GM23338 (cell line): ENCODE data around the gene AFF2. TPM values are rescaled to one million over a fixed set of nuclear protein-coding genes. Genes with fewer than 3 reads are reported as not detected.

ENCODE experiments used
- ATAC-seq: fragments of 200-7000 bp; cut with Tn5 transposase; 3 replicates; pipeline ENCODE4 v1.9.1; 2020
- DNase-seq: peaks from one replicate; pipeline ENCODE4 v3.0.0-alpha.2; 2015; ENCODE audit warnings: low spot score
- H2AFZ ChIP-seq: fragments of 200-600 bp; sonication (generic); 2 replicates; pipeline ENCODE4 v1.8.0; 2016; ENCODE audit warnings: antibody characterized with exemption, mild to moderate bottlenecking, moderate library complexity
- H3F3A ChIP-seq: fragments of 200-600 bp; sonication (generic); replicated peaks from 2 replicates; pipeline ENCODE4 v1.8.0; 2017; ENCODE audit warnings: antibody characterized with exemption, mixed run types, low read depth
- H3K27ac ChIP-seq: fragments of 200-600 bp; sonication (generic); 2 replicates; pipeline ENCODE4 v1.6.1; 2016; ENCODE audit warnings: low read depth
- H3K27me3 ChIP-seq: fragments of 200-600 bp; sonication (generic); 2 replicates; pipeline ENCODE4 v1.8.0; 2016; ENCODE audit warnings: mild to moderate bottlenecking, mixed run types, moderate library complexity; ENCODE audit not compliant: insufficient read depth
- H3K36me3 ChIP-seq: fragments of 200-600 bp; sonication (generic); 2 replicates; pipeline ENCODE4 v1.8.0; 2016; ENCODE audit warnings: mild to moderate bottlenecking; ENCODE audit not compliant: insufficient read depth
- H3K4me1 ChIP-seq: fragments of 200-600 bp; sonication (generic); 2 replicates; pipeline ENCODE4 v1.8.0; 2016; ENCODE audit warnings: mild to moderate bottlenecking, moderate library complexity; ENCODE audit not compliant: insufficient read depth
- H3K4me2 ChIP-seq: fragments of 200-600 bp; sonication (generic); 2 replicates; pipeline ENCODE4 v1.7.1; 2017; ENCODE audit warnings: mixed run types
- H3K4me3 ChIP-seq: fragments of 200-600 bp; sonication (generic); 2 replicates; pipeline ENCODE4 v1.6.1; 2016; ENCODE audit warnings: mixed run types
- H3K79me2 ChIP-seq: fragments of 200-600 bp; sonication (generic); replicated peaks from 2 replicates; pipeline ENCODE4 v1.8.0; 2017; ENCODE audit warnings: mild to moderate bottlenecking; ENCODE audit not compliant: insufficient read depth
- H3K9me2 ChIP-seq: fragments of 200-600 bp; sonication (generic); 2 replicates; pipeline ENCODE4 v1.8.0; 2017; ENCODE audit not compliant: insufficient read depth
- H4K20me1 ChIP-seq: fragments of 200-600 bp; sonication (generic); replicated peaks from 2 replicates; pipeline ENCODE4 v1.8.0; 2017; ENCODE audit warnings: mild to moderate bottlenecking; ENCODE audit not compliant: insufficient read depth
- H3K27ac Mint-ChIP-seq: 2 replicates; pipeline ENCODE4 v1.8.0; 2020; ENCODE audit warnings: inconsistent platforms, mild to moderate bottlenecking, moderate library complexity, mixed read lengths
- H3K27me3 Mint-ChIP-seq: 3 replicates; pipeline ENCODE4 v1.8.0; 2022; ENCODE audit warnings: low read depth, mild to moderate bottlenecking, moderate library complexity, mixed read lengths, inconsistent platforms; ENCODE audit not compliant: insufficient read depth, poor library complexity
- H3K36me3 Mint-ChIP-seq: 3 replicates; pipeline ENCODE4 v1.8.0; 2021; ENCODE audit warnings: low read depth, mild to moderate bottlenecking, inconsistent platforms, moderate library complexity, mixed read lengths
- H3K4me1 Mint-ChIP-seq: 3 replicates; pipeline ENCODE4 v1.8.0; 2020; ENCODE audit warnings: mild to moderate bottlenecking, inconsistent platforms, mixed read lengths
- H3K4me3 Mint-ChIP-seq: 3 replicates; pipeline ENCODE4 v1.8.0; 2021; ENCODE audit warnings: moderate library complexity, mild to moderate bottlenecking, inconsistent platforms, mixed read lengths
- H3K9me3 Mint-ChIP-seq: 3 replicates; pipeline ENCODE4 v1.8.0; 2020; ENCODE audit warnings: moderate library complexity, mild to moderate bottlenecking, inconsistent platforms, mixed read lengths
- CREB1 ChIP-seq: fragments of 250-450 bp; sonication (Bioruptor Pico); IDR thresholded peaks from 2 replicates; pipeline ENCODE4 v1.5.0; 2020; ENCODE audit warnings: low read depth, mild to moderate bottlenecking, moderate library complexity
- CTCF ChIP-seq, 2 experiments: fragments of 200-600 bp in 1 of 2; sonication (generic) in 1 of 2; conservative IDR thresholded peaks; 2 replicates each; pipeline versions ENCODE4 v1.5.1 to v1.6.1; 2016 to 2017; ENCODE audit warnings: antibody characterized with exemption in 2 of 2, low read depth in 2 of 2, mild to moderate bottlenecking in 2 of 2, moderate library complexity in 1 of 2
- ETS1 ChIP-seq: IDR thresholded peaks from 2 replicates; pipeline ENCODE4 v1.6.1; 2016; ENCODE audit warnings: antibody characterized with exemption
- EZH2 ChIP-seq: fragments of 200-600 bp; sonication (generic); IDR thresholded peaks from one replicate; pipeline ENCODE4 v1.8.0; 2017; ENCODE audit warnings: antibody characterized with exemption, mild to moderate bottlenecking, low read depth; ENCODE audit not compliant: unreplicated experiment
- EZH2phosphoT487 ChIP-seq: fragments of 200-600 bp; sonication (generic); IDR thresholded peaks from one replicate; pipeline ENCODE4 v1.8.1; 2018; ENCODE audit warnings: antibody characterized with exemption; ENCODE audit not compliant: unreplicated experiment
- JUNB ChIP-seq: IDR thresholded peaks from one replicate; pipeline ENCODE4 v1.6.1; 2016; ENCODE audit warnings: antibody characterized with exemption; ENCODE audit not compliant: unreplicated experiment
- NANOG ChIP-seq: IDR thresholded peaks from 2 replicates; pipeline ENCODE4 v1.6.1; 2016; ENCODE audit warnings: antibody characterized with exemption, borderline replicate concordance
- POLR2AphosphoS5 ChIP-seq: IDR thresholded peaks from 2 replicates; pipeline ENCODE4 v1.6.1; 2016; ENCODE audit warnings: antibody characterized with exemption, low read depth
- REST ChIP-seq: IDR thresholded peaks from one replicate; pipeline ENCODE4 v1.6.1; 2018; ENCODE audit warnings: antibody characterized with exemption; ENCODE audit not compliant: unreplicated experiment
- STAT1 ChIP-seq: IDR thresholded peaks from one replicate; pipeline ENCODE4 v1.6.1; 2016; ENCODE audit warnings: antibody characterized with exemption; ENCODE audit not compliant: unreplicated experiment
- ZNF114 ChIP-seq: fragments of 250-450 bp; sonication (Bioruptor Pico); IDR thresholded peaks from 2 replicates; pipeline ENCODE4 v1.5.0; 2020; ENCODE audit warnings: mild to moderate bottlenecking, moderate library complexity
- ZNF331 ChIP-seq: fragments of 250-450 bp; sonication (Bioruptor Pico); IDR thresholded peaks from 2 replicates; pipeline ENCODE4 v1.5.0; 2020; ENCODE audit warnings: low read depth, mild to moderate bottlenecking, moderate library complexity
- ZNF462 ChIP-seq: fragments of 250-450 bp; sonication (Bioruptor Pico); IDR thresholded peaks from 2 replicates; pipeline ENCODE4 v1.5.0; 2020; ENCODE audit warnings: mild to moderate bottlenecking, moderate library complexity
- polyA plus RNA-seq: library from polyadenylated mRNA; unstranded; fragments of >200 nt; fragmentation: Nextera tagmentation; extraction: Ambion mirVana; gene quantifications from 2 replicates; pipeline ENCODE4 v1.2.1, GENCODE V29; 2016
- total RNA-seq: library from RNA; depleted of rRNA; stranded (reverse); fragments of >200 nt; shearing (Covaris generic); gene quantifications from 2 replicates; pipeline ENCODE4 v1.2.3, GENCODE V29; 2014

Gene AFF2
- total and polyA plus RNA-seq, 2 experiments from 2014 or later = 1.6 to 5.8 TPM

GRCh38 chrX:148958901-148959300 lies 458.5 kb downstream of the AFF2 start:
- Histone ChIP-seq H2AFZ (no peak overlapping the region), H3K27me3 (no peaks in the 10 kb centered on the region), H3K36me3 (no peaks in the 10 kb centered on the region), H3K4me3 (no peak overlapping the region), H3K9me2 (no peaks in the 10 kb centered on the region), H3K4me1 (no peaks in the 10 kb centered on the region), H4K20me1 (no peaks in the 10 kb centered on the region), H3K27ac (no peak overlapping the region), H3K4me2 (no peak overlapping the region), H3K79me2 (no peaks in the 10 kb centered on the region), H3F3A (no peaks in the 10 kb centered on the region)
- Mint-ChIP-seq H3K27ac (no peak overlapping the region), H3K27me3 (no peaks in the 10 kb centered on the region), H3K4me3 (no peak overlapping the region), H3K9me3 (no peaks in the 10 kb centered on the region), H3K4me1 (no peaks in the 10 kb centered on the region), H3K36me3 (no peaks in the 10 kb centered on the region)
- DNase-seq (no peak), ATAC-seq (no peak)
- no peak for TF ChIP-seq ZNF462
- no peak for TF ChIP-seq ZNF114 (CRISPR knock-in tag)
- TF ChIP-seq REST = no peak
- TF ChIP-seq POLR2AphosphoS5 = no peak
- TF ChIP-seq EZH2 = no peak
- TF ChIP-seq CREB1 (CRISPR knock-in tag) = no peak
- no peak for TF ChIP-seq JUNB
- TF ChIP-seq STAT1 = no peak
- TF ChIP-seq EZH2phosphoT487 = no peak
- no peak for TF ChIP-seq NANOG
- no peak for TF ChIP-seq CTCF (conservative IDR thresholded peaks at IDR 0.05; ENCODE audit: low read depth in 2 of 2)
- no peak for TF ChIP-seq ZNF331 (CRISPR knock-in tag)
- TF ChIP-seq ETS1 = no peak
